ENCODE results near the gene KDM4B. TPM values are rescaled to one million over a fixed set of nuclear protein-coding genes. Genes with fewer than 3 reads are reported as not detected.
"Not testable (repeated sequence)": the region's sequence is repeated elsewhere in the genome, so short reads cannot be mapped to it uniquely, and the experiment has no call there.

The KDM4B gene
- total and polyA plus RNA-seq, 4 donors, result 3.2 to 19.7 (median 12.9) TPM

DNA sequence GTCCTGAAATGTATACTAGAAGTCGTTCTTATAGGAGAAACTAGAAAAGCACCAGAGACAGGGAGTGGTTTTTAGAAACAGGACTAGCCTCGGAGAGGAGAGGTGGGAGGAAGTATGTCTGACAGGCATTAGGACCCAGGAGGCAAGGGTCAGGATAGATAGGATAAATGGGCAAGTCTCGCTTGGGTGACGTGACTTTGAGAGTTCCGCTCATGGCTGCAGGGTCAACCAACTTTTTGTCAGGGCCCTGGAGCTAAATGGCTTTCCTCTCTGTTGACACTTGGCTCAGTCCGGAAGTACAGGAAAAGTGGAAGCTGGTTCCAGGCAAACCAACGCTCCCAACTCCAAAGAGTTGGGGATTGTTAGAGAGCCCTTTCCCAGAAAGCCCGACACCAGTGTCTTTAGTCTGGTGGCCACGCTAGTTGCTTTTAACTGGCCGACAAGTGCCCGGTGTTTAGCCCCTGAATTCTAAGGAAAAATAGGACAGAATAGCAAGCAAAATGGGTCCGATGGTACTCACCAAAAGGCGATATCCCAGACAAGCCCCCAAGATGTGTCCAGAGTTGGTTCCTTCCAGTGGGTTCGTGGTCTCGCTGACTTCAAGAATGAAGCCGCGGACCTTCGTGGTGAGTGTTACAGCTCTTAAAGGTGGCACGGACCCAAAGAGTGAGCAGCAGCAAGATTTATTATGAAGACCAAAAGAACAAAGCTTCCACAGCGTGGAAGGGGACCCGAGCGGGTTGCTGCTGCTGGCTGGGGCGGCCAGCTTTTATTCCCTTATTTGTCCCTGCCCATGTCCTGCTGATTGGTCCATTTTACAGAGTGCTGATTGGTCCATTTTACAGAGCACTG lies 196.2 kb downstream of the KDM4B start:
- H3K27me3 ChIP-seq (ENCODE audit: control insufficient read depth in 4 of 4, insufficient read depth in 4 of 4, low read length in 3 of 4); H3K9me3 ChIP-seq (ENCODE audit: control insufficient read depth in 4 of 4, low read length in 3 of 4); H3K4me1 ChIP-seq (ENCODE audit: control insufficient read depth in 4 of 4, insufficient read depth in 4 of 4, low read length in 3 of 4); H3K36me3 ChIP-seq (ENCODE audit: control insufficient read depth in 4 of 4, insufficient read depth in 3 of 4, low read depth in 1 of 4, low read length in 3 of 4); H3K27ac ChIP-seq (ENCODE audit: low read depth in 1 of 2, low read length in 2 of 2); DNase-seq (ENCODE audit: low spot score); H3K9ac ChIP-seq (ENCODE audit: low read depth in 1 of 2, low read length in 2 of 2); H3K4me3 ChIP-seq (ENCODE audit: low read depth in 1 of 3, low read length in 3 of 3): not testable (repeated sequence)
- WGBS, result 87% methylated on average over 23 of the region's 23 CpGs

DNA sequence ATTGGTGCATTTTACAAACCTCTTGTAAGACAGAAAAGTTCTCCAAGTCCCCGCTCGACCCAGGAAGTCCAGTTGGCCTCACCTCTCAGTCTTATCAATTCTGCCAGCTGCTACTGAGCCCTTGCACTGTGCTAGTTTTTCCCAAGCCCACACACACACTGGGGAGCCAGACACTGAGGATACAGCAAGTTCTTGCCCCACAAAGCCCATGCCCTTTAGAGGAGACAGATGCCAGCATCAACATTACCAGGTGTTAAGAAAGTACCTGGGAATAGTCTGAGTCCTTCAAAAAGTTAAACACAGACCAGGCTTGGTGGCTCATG lies 196.7 kb downstream of the KDM4B start:
- no peaks in the 10 kb centered on the region for H3K36me3 ChIP-seq (ENCODE audit: control insufficient read depth in 4 of 4, insufficient read depth in 3 of 4, low read depth in 1 of 4, low read length in 3 of 4)
- H3K9ac ChIP-seq (ENCODE audit: low read depth in 1 of 2, low read length in 2 of 2), result no peak overlapping the region
- TF ChIP-seq FOXA2 (IDR thresholded peaks at IDR 0.05) (no peak), FOXA1 (IDR thresholded peaks at IDR 0.05) (no peak), REST (IDR thresholded peaks at IDR 0.05) (no peak), RAD21 (IDR thresholded peaks at IDR 0.05) (no peak), ATF3 (IDR thresholded peaks at IDR 0.05) (no peak), HNF4G (IDR thresholded peaks at IDR 0.05) (no peak), GABPA (IDR thresholded peaks at IDR 0.05 in 1 of 2, conservative IDR thresholded peaks at IDR 0.05 in 1 of 2) (no peak), ZBTB33 (IDR thresholded peaks at IDR 0.05) (no peak), RXRA (IDR thresholded peaks at IDR 0.05) (no peak), YY1 (IDR thresholded peaks at IDR 0.05) (no peak), NR2F2 (IDR thresholded peaks at IDR 0.05) (no peak), EGR1 (IDR thresholded peaks at IDR 0.05; ENCODE audit: low read depth in 2 of 2) (no peak), TAF1 (conservative IDR thresholded peaks at IDR 0.05) (no peak), JUND (IDR thresholded peaks at IDR 0.05) (no peak), HNF4A (conservative IDR thresholded peaks at IDR 0.05) (no peak), SP1 (IDR thresholded peaks at IDR 0.05) (no peak)
- TF ChIP-seq, protein P1, sequence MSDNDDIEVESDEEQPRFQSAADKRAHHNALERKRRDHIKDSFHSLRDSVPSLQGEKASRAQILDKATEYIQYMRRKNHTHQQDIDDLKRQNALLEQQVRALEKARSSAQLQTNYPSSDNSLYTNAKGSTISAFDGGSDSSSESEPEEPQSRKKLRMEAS (IDR thresholded peaks at IDR 0.05), result no peak
- H3K9me3 ChIP-seq (ENCODE audit: control insufficient read depth in 4 of 4, low read length in 3 of 4), result no peaks in the 10 kb centered on the region
- WGBS, result 82% methylated on average over 2 of the region's 2 CpGs
- no peak overlapping the region for H3K4me3 ChIP-seq (ENCODE audit: low read depth in 1 of 3, low read length in 3 of 3)
- no peaks in the 10 kb centered on the region for H3K27me3 ChIP-seq (ENCODE audit: control insufficient read depth in 4 of 4, insufficient read depth in 4 of 4, low read length in 3 of 4)
- H3K4me1 ChIP-seq (ENCODE audit: control insufficient read depth in 4 of 4, insufficient read depth in 4 of 4, low read length in 3 of 4), result no peaks in the 10 kb centered on the region
- DNase-seq (ENCODE audit: low spot score), result no peak
- H3K27ac ChIP-seq (ENCODE audit: low read depth in 1 of 2, low read length in 2 of 2), result no peak overlapping the region
